Left lung (tissue), 10 donors: ENCODE results near the gene TRAF3IP1. TPM values are rescaled to one million over a fixed set of nuclear protein-coding genes. Genes with fewer than 3 reads are reported as not detected.

Source experiments
- ATAC-seq: fragments of 200-7000 bp; cut with Tn5 transposase; one replicate; pipeline ENCODE4 v1.9.1; 2020; ENCODE audit warnings: moderate library complexity
- DNase-seq, 4 donors: peaks; one replicate each; pipeline ENCODE4 v3.0.0-alpha.2; 2013 to 2020
- H3K27ac ChIP-seq, 2 donors: fragments of 200-600 bp; sonication (generic) in 1 of 2; one replicate each; pipeline versions ENCODE4 v1.5.0 to v1.8.0; 2020 to 2021
- H3K27me3 ChIP-seq, 2 donors: fragments of 200-600 bp; sonication (generic) in 1 of 2; one replicate each; pipeline versions ENCODE4 v1.5.0 to v1.8.0; 2020 to 2021
- H3K36me3 ChIP-seq, 2 donors: fragments of 200-600 bp; sonication (generic) in 1 of 2; one replicate each; pipeline versions ENCODE4 v1.5.0 to v1.8.0; 2020 to 2021
- H3K4me1 ChIP-seq, 2 donors: fragments of 200-600 bp; one replicate each; pipeline ENCODE4 v1.8.0; 2021
- H3K4me3 ChIP-seq, 2 donors: fragments of 200-600 bp; sonication (generic) in 1 of 2; one replicate each; pipeline versions ENCODE4 v1.5.0 to v1.8.0; 2020 to 2021; ENCODE audit warnings: mild to moderate bottlenecking in 1 of 2
- H3K9me3 ChIP-seq, 2 donors: fragments of 200-600 bp; sonication (generic) in 1 of 2; one replicate each; pipeline versions ENCODE4 v1.5.0 to v1.8.0; 2020 to 2021
- CTCF ChIP-seq, 2 donors: fragments of 200-600 bp; sonication (generic) in 1 of 2; IDR thresholded peaks; one replicate each; pipeline versions ENCODE4 v1.5.0 to v1.8.0; 2021; ENCODE audit warnings: antibody characterized with exemption in 2 of 2
- intact Hi-C, 2 donors: fragments of 100-400 bp; cut with DNase I; formaldehyde crosslinking; loops; one replicate each; pipeline versions ENCODE4 v1.11.2 to v1.14.2; 2022
- polyA plus RNA-seq, 6 donors: library from polyadenylated mRNA; unstranded; fragments of 120-200 nt; gene quantifications; one replicate each; pipeline ENCODE4 v1.2.1, GENCODE V29; 2013; ENCODE audit not compliant: insufficient read length in 6 of 6
- total RNA-seq, 2 donors: library from RNA; stranded (reverse); fragmentation: NEBNext Ultra II Directional; extraction: Animal tissue kit (Norgen Biotek cat#: 25700); gene quantifications; one replicate each; pipeline ENCODE4 v1.2.1, GENCODE V29; 2021
- donor health status: DM: no; HTN: yes; CAD: no.
- donor health status: DM: no; HTN: no; CAD: no.

The TRAF3IP1 gene
- total and polyA plus RNA-seq, 8 donors: 11.6 to 22.6 (median 19.7) TPM

DNA sequence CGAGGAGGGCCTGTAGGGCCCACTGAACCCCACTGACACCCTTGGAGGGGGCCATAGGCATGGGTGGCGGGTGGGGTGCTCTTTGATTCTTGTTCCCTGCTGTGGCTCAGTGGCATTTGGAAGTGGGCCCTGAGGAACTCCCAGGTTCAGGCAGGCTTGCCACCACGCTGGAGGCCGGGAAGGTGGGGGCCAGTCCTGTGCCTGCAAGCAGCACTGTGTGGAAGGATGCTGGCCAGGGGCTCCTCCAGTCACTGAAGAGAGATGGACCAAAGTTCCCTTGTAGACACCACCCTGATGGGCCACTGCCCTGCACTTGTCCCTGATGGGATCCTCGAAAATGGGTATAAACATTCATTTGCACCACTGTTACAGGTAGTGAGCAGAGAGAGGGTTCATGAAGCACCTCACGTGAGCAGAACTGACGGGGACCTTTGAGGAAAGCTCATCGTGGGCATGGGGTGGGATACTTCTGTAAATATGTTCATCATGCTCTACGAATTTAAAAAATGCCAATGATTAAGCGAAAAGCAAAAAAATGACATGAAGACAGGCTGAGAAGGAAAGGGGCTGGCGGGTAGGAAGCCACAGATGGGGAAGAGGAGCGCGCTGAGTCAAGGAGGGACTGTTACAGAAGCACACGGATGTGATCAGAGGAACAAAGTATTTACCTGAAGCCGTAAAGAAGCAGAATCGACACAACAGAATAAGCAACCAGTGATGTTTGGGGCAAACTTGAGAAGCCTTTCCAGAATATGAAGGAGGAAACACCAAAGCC, 61.2 kb downstream of the TRAF3IP1 start:
- Histone ChIP-seq H3K36me3 (peaks cover 0 to 8% of the 10 kb centered on the region in 2 donors), H3K9me3 (no peaks in the 10 kb centered on the region), H3K27ac (peak overlapping the region in 1 of 2 donors; percentile 82), H3K27me3 (no peaks in the 10 kb centered on the region), H3K4me1 (peaks cover 0 to 80% of the 10 kb centered on the region in 2 donors), H3K4me3 (no peak overlapping the region)
- intact Hi-C loops: no loop called here
- TF ChIP-seq CTCF (IDR thresholded peaks at IDR 0.05): no peak
- ATAC-seq (no peak), DNase-seq (peak in 1 of 4 donors; percentile 62)

- peak; percentile 54 for ATAC-seq
- peaks cover 0 to 79% of the 10 kb centered on the region in 2 donors for H3K4me1 ChIP-seq
- TF ChIP-seq CTCF (IDR thresholded peaks at IDR 0.05): no peak
- intact Hi-C loops: no loop called here
- H3K9me3 ChIP-seq: no peaks in the 10 kb centered on the region
- no peak overlapping the region for H3K4me3 ChIP-seq
- peak overlapping the region in 1 of 2 donors; percentile 82 for H3K27ac ChIP-seq
- H3K36me3 ChIP-seq: peaks cover 0 to 8% of the 10 kb centered on the region in 2 donors
- no peaks in the 10 kb centered on the region for H3K27me3 ChIP-seq
- DNase-seq: peak in 1 of 4 donors; percentile 42
These were observed 62.1 kb downstream of the TRAF3IP1 start for GRCh38 chr2:238382381-238382781.

- no peak for ATAC-seq
- DNase-seq: no peak
- Histone ChIP-seq H3K27me3 (no peaks in the 10 kb centered on the region), H3K4me1 (peaks cover 0 to 80% of the 10 kb centered on the region in 2 donors), H3K4me3 (no peak overlapping the region), H3K36me3 (peaks cover 0 to 8% of the 10 kb centered on the region in 2 donors), H3K27ac (peak overlapping the region in 1 of 2 donors; percentile 82), H3K9me3 (no peaks in the 10 kb centered on the region)
- TF ChIP-seq CTCF (IDR thresholded peaks at IDR 0.05): no peak
- intact Hi-C loops: no loop called here
These were observed 62.8 kb downstream of the TRAF3IP1 start for GRCh38 chr2:238383135-238383534.

GRCh38 chr2:238383743-238384380, 63.5 kb downstream of the TRAF3IP1 start:
- Histone ChIP-seq H3K27me3 (no peaks in the 10 kb centered on the region), H3K9me3 (no peaks in the 10 kb centered on the region), H3K36me3 (peaks cover 0 to 8% of the 10 kb centered on the region in 2 donors), H3K4me3 (no peak overlapping the region), H3K4me1 (peaks cover 0 to 77% of the 10 kb centered on the region in 2 donors), H3K27ac (peak overlapping the region in 1 of 2 donors; percentile 82)
- intact Hi-C loops: no loop called here
- TF ChIP-seq CTCF (IDR thresholded peaks at IDR 0.05): no peak
- ATAC-seq: no peak
- DNase-seq: no peak

GRCh38 chr2:238387332-238387731, 67.0 kb downstream of the TRAF3IP1 start:
- ATAC-seq: no peak
- no peaks in the 10 kb centered on the region for H3K27me3 ChIP-seq
- TF ChIP-seq CTCF (IDR thresholded peaks at IDR 0.05): no peak
- H3K9me3 ChIP-seq: no peaks in the 10 kb centered on the region
- H3K4me3 ChIP-seq: no peak overlapping the region
- peaks cover 0 to 8% of the 10 kb centered on the region in 2 donors for H3K36me3 ChIP-seq
- intact Hi-C loops: no loop called here
- peak overlapping the region in 1 of 2 donors; percentile 10 for H3K27ac ChIP-seq
- no peak for DNase-seq
- H3K4me1 ChIP-seq: peaks cover 0 to 60% of the 10 kb centered on the region in 2 donors
